GM21381 (cell line): Measurements from ENCODE around the gene ERF.
A peak's percentile ranks its signal among the peaks of the same experiment; 100 is the strongest.

Experiments
- ATAC-seq: cut with Tn5 transposase; IDR thresholded peaks from one replicate; pipeline ENCODE4 v1.9.1; 2021; ENCODE audit warnings: mild to moderate bottlenecking, moderate library complexity; ENCODE audit not compliant: unreplicated experiment

The ERF gene

GRCh38 chr19:42254850-42255765 is at the start of gene ERF:
ERF (minus strand) TSS chr19:42255128; CDS start chr19:42254999, 129 bp downstream.
- ATAC-seq = peak; percentile 74

GRCh38 chr19:42303876-42304275 is 48.9 kb upstream of the ERF start:
- ATAC-seq = no peak

- ATAC-seq = no peak
Observed at GRCh38 chr19:42303101-42303464, 48.2 kb upstream of the ERF start.

- ATAC-seq = peak; percentile 8
Observed at GRCh38 chr19:42301646-42302203, 46.8 kb upstream of the ERF start, which contains the start of gene PRR19. PRR19 (plus strand) TSS chr19:42302132; CDS start chr19:42309585, 7,453 bp downstream.

GRCh38 chr19:42297039-42297438 is 42.1 kb upstream of the ERF start:
- no peak for ATAC-seq

GRCh38 chr19:42295831-42296525 is 41.0 kb upstream of the ERF start:
- ATAC-seq = no peak

GRCh38 chr19:42295342-42295741 is 40.4 kb upstream of the ERF start:
- no peak for ATAC-seq

- ATAC-seq = no peak
Observed at GRCh38 chr19:42294471-42295137, 39.7 kb upstream of the ERF start.

GRCh38 chr19:42293948-42294347 is 39.0 kb upstream of the ERF start:
- no peak for ATAC-seq

GRCh38 chr19:42293540-42293939 is 38.6 kb upstream of the ERF start:
- ATAC-seq = no peak

- ATAC-seq = no peak
Observed at GRCh38 chr19:42292963-42293362, 38.0 kb upstream of the ERF start.

GRCh38 chr19:42292042-42292960 is 37.4 kb upstream of the ERF start:
- ATAC-seq = no peak

GRCh38 chr19:42291435-42291810 is 36.5 kb upstream of the ERF start:
- ATAC-seq = no peak

- no peak for ATAC-seq
Observed at GRCh38 chr19:42290523-42291434, 35.9 kb upstream of the ERF start.

GRCh38 chr19:42290136-42290522 is 35.2 kb upstream of the ERF start:
- ATAC-seq = no peak

- ATAC-seq = no peak
Observed at GRCh38 chr19:42289556-42290041, 34.7 kb upstream of the ERF start.

- no peak for ATAC-seq
Observed at GRCh38 chr19:42288881-42289555, 34.1 kb upstream of the ERF start.

GRCh38 chr19:42288387-42288786 is 33.5 kb upstream of the ERF start:
- no peak for ATAC-seq

- ATAC-seq = no peak
Observed at GRCh38 chr19:42287827-42288107, 32.8 kb upstream of the ERF start.
